LNCaP clone FGC (cell line): ENCODE results near the gene MCTP1.

Experiments used
- DNase-seq: peaks from one replicate; pipeline ENCODE4 v3.0.0-alpha.2; 2011; ENCODE audit warnings: low read depth
- H3K4me3 ChIP-seq: 2 replicates; pipeline ENCODE4 v1.5.1; 2011; ENCODE audit warnings: mild to moderate bottlenecking, low read depth, low read length, control low read depth
- TF ChIP-seq, protein P1 (sequence below): IDR thresholded peaks from 2 replicates; pipeline ENCODE4 v1.5.1; 2012; ENCODE audit warnings: mild to moderate bottlenecking; ENCODE audit not compliant: control insufficient read depth, insufficient read depth; ENCODE audit errors: extremely low read depth

The MCTP1 gene

DNA sequence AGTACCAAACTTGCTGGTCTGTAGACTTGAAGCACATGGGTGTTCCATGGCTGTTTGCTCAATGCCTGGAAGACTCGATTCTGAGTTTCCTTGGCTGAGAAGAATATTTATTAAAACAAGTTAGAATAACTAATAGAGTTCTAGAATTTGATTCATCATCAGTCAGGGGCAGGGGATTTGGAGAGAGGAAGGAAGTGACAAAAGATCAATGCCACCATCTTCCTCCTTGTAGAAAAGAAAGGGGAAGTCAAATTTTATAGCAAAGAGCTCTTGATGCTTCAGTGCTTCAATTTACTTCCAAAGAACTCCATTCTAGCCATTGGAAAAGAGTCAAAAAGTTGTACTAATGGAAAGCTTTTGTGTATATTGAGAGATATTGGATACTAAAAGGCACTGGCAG lies 236.3 kb downstream of the MCTP1 start:
- TF ChIP-seq, protein P1, sequence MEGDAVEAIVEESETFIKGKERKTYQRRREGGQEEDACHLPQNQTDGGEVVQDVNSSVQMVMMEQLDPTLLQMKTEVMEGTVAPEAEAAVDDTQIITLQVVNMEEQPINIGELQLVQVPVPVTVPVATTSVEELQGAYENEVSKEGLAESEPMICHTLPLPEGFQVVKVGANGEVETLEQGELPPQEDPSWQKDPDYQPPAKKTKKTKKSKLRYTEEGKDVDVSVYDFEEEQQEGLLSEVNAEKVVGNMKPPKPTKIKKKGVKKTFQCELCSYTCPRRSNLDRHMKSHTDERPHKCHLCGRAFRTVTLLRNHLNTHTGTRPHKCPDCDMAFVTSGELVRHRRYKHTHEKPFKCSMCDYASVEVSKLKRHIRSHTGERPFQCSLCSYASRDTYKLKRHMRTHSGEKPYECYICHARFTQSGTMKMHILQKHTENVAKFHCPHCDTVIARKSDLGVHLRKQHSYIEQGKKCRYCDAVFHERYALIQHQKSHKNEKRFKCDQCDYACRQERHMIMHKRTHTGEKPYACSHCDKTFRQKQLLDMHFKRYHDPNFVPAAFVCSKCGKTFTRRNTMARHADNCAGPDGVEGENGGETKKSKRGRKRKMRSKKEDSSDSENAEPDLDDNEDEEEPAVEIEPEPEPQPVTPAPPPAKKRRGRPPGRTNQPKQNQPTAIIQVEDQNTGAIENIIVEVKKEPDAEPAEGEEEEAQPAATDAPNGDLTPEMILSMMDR = no peak
- no peak overlapping the region for H3K4me3 ChIP-seq
- no peak for DNase-seq

- TF ChIP-seq, protein P1 = no peak
- no peak for DNase-seq
- H3K4me3 ChIP-seq = no peak overlapping the region
These were observed 239.5 kb downstream of the MCTP1 start for GRCh38 chr5:95045181-95045965.

DNA sequence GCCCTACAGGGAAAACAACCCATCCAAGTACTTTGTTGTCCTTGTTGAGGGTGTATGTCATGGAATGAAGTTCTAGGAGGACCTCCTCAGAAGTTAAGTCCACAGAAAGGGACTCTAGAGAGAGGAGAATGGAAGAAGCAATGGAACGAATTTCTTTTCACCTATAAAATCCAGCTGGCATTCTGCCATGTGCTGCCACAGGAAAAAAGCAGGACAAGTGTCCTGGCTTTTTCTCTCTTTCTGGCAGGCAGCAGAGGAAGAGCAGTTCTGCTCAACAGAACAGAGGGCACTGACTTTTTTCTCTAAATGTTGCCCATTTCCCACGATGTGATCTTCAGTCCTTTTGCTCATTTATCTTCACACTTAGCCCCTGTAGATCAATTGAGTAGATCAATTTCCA lies 240.8 kb downstream of the MCTP1 start:
- TF ChIP-seq, protein P1 = no peak
- H3K4me3 ChIP-seq = no peak overlapping the region
- peak; percentile 6 for DNase-seq

- no peak overlapping the region for H3K4me3 ChIP-seq
- TF ChIP-seq, protein P1 = no peak
- no peak for DNase-seq
These were observed 241.2 kb downstream of the MCTP1 start for GRCh38 chr5:95043648-95044047.

GRCh38 chr5:95043234-95043633 lies 241.7 kb downstream of the MCTP1 start:
- H3K4me3 ChIP-seq = no peak overlapping the region
- no peak for DNase-seq
- TF ChIP-seq, protein P1 = no peak

- H3K4me3 ChIP-seq = no peak overlapping the region
- TF ChIP-seq, protein P1 = no peak
- peak; percentile 67 for DNase-seq
These were observed 242.9 kb downstream of the MCTP1 start for GRCh38 chr5:95042037-95042436.
